Measurements from ENCODE around the gene CDV3.

- TF ChIP-seq POLR2A (IDR thresholded peaks at IDR 0.05; ENCODE audit: low read depth, low read length) (no peak), POLR2AphosphoS5 (IDR thresholded peaks at IDR 0.05; ENCODE audit: low read depth, low read length) (no peak), TAF1 (IDR thresholded peaks at IDR 0.05; ENCODE audit: borderline replicate concordance, low read depth, low read length) (no peak)
These were observed 37.3 kb upstream of the CDV3 start for GRCh38 chr3:133535971-133536881.

Measured in GM12892 (cell line).